Central memory CD8-positive, alpha-beta T cell (primary cell): ENCODE data around the gene PTPRK.

Experiments used
- ATAC-seq: fragments of 150-1000 bp; cut with Tn5 transposase; replicated peaks from 2 replicates; pipeline ENCODE4 v1.10.0; 2022; ENCODE audit warnings: mild to moderate bottlenecking, moderate FRiP score, moderate number of reproducible peaks; ENCODE audit not compliant: poor library complexity, severe bottlenecking; ENCODE audit errors: extremely low read depth
- DNase-seq, 2 donors: peaks; one replicate each; pipeline ENCODE4 v3.0.0; 2021; ENCODE audit warnings: low spot score in 2 of 2
- H3K27ac Mint-ChIP-seq: one replicate; pipeline ENCODE4 v1.8.0; 2022; ENCODE audit warnings: low read depth, mild to moderate bottlenecking, moderate library complexity, mixed read lengths
- H3K27me3 Mint-ChIP-seq: one replicate; pipeline ENCODE4 v1.8.0; 2022; ENCODE audit warnings: mixed read lengths
- H3K36me3 Mint-ChIP-seq: one replicate; pipeline ENCODE4 v1.8.0; 2022; ENCODE audit warnings: mild to moderate bottlenecking, moderate library complexity, mixed read lengths; ENCODE audit not compliant: insufficient read depth
- H3K4me1 Mint-ChIP-seq: one replicate; pipeline ENCODE4 v1.8.0; 2022; ENCODE audit warnings: mixed read lengths
- H3K4me3 Mint-ChIP-seq: one replicate; pipeline ENCODE4 v1.8.0; 2022; ENCODE audit warnings: mild to moderate bottlenecking, moderate library complexity, mixed read lengths
- H3K9me3 Mint-ChIP-seq: one replicate; pipeline ENCODE4 v1.8.0; 2022; ENCODE audit warnings: mixed read lengths

The PTPRK gene

GRCh38 chr6:128511506-128511905 lies 8.9 kb downstream of the PTPRK start:
- peaks cover 75% of the 10 kb centered on the region for H3K27me3 Mint-ChIP-seq
- H3K4me3 Mint-ChIP-seq, result no peak overlapping the region
- no peak for ATAC-seq
- no peaks in the 10 kb centered on the region for H3K9me3 Mint-ChIP-seq
- no peak overlapping the region for H3K27ac Mint-ChIP-seq
- H3K4me1 Mint-ChIP-seq, result no peaks in the 10 kb centered on the region
- peaks cover 3% of the 10 kb centered on the region for H3K36me3 Mint-ChIP-seq
- DNase-seq, result no peak

GRCh38 chr6:128509709-128510108 lies 10.7 kb downstream of the PTPRK start:
- Mint-ChIP-seq H3K27me3 (peaks cover 57% of the 10 kb centered on the region), H3K9me3 (no peaks in the 10 kb centered on the region), H3K36me3 (no peaks in the 10 kb centered on the region), H3K4me3 (no peak overlapping the region), H3K27ac (no peak overlapping the region), H3K4me1 (no peaks in the 10 kb centered on the region)
- ATAC-seq (no peak), DNase-seq (no peak)

GRCh38 chr6:128508588-128509296 lies 11.7 kb downstream of the PTPRK start:
- H3K27ac Mint-ChIP-seq, result no peak overlapping the region

GRCh38 chr6:128507337-128508310 lies 12.8 kb downstream of the PTPRK start:
- Mint-ChIP-seq H3K27ac (no peak overlapping the region), H3K27me3 (peaks cover 48% of the 10 kb centered on the region), H3K36me3 (no peaks in the 10 kb centered on the region), H3K4me1 (no peaks in the 10 kb centered on the region), H3K4me3 (no peak overlapping the region), H3K9me3 (no peaks in the 10 kb centered on the region)
- no peak for ATAC-seq
- DNase-seq, result no peak

More at GRCh38 chr6:128508588-128509296, 11.7 kb downstream of the PTPRK start:
- ATAC-seq (no peak), DNase-seq (no peak)
- Mint-ChIP-seq H3K4me1 (no peaks in the 10 kb centered on the region), H3K27me3 (peaks cover 47% of the 10 kb centered on the region), H3K9me3 (no peaks in the 10 kb centered on the region), H3K4me3 (no peak overlapping the region), H3K36me3 (no peaks in the 10 kb centered on the region)

- Mint-ChIP-seq H3K36me3 (no peaks in the 10 kb centered on the region), H3K27ac (no peak overlapping the region), H3K9me3 (no peaks in the 10 kb centered on the region), H3K4me3 (no peak overlapping the region), H3K27me3 (peaks cover 34% of the 10 kb centered on the region), H3K4me1 (no peaks in the 10 kb centered on the region)
- DNase-seq (no peak), ATAC-seq (no peak)
These were observed 14.8 kb downstream of the PTPRK start for GRCh38 chr6:128505603-128506002.

- Mint-ChIP-seq H3K9me3 (no peaks in the 10 kb centered on the region), H3K27me3 (peaks cover 23% of the 10 kb centered on the region), H3K4me1 (no peaks in the 10 kb centered on the region), H3K27ac (no peak overlapping the region), H3K4me3 (no peak overlapping the region), H3K36me3 (no peaks in the 10 kb centered on the region)
- DNase-seq (no peak), ATAC-seq (no peak)
These were observed 16.3 kb downstream of the PTPRK start for GRCh38 chr6:128504003-128504654.

GRCh38 chr6:128500749-128501600 lies 19.4 kb downstream of the PTPRK start:
- no peak overlapping the region for H3K27ac Mint-ChIP-seq
- DNase-seq, result no peak
- peaks cover 13% of the 10 kb centered on the region for H3K27me3 Mint-ChIP-seq
- no peaks in the 10 kb centered on the region for H3K9me3 Mint-ChIP-seq
- no peak for ATAC-seq
- H3K4me1 Mint-ChIP-seq, result no peaks in the 10 kb centered on the region
- no peak overlapping the region for H3K4me3 Mint-ChIP-seq
- no peaks in the 10 kb centered on the region for H3K36me3 Mint-ChIP-seq

GRCh38 chr6:128500014-128500413 lies 20.4 kb downstream of the PTPRK start:
- Mint-ChIP-seq H3K36me3 (no peaks in the 10 kb centered on the region), H3K4me1 (no peaks in the 10 kb centered on the region), H3K9me3 (no peaks in the 10 kb centered on the region), H3K4me3 (no peak overlapping the region), H3K27me3 (peaks cover 20% of the 10 kb centered on the region), H3K27ac (no peak overlapping the region)
- ATAC-seq, result no peak
- no peak for DNase-seq

GRCh38 chr6:128499079-128499731 lies 21.2 kb downstream of the PTPRK start:
- no peaks in the 10 kb centered on the region for H3K4me1 Mint-ChIP-seq
- no peak for DNase-seq
- peaks cover 20% of the 10 kb centered on the region for H3K27me3 Mint-ChIP-seq
- no peak overlapping the region for H3K27ac Mint-ChIP-seq
- H3K9me3 Mint-ChIP-seq, result no peaks in the 10 kb centered on the region
- H3K4me3 Mint-ChIP-seq, result no peak overlapping the region
- H3K36me3 Mint-ChIP-seq, result no peaks in the 10 kb centered on the region
- ATAC-seq, result no peak

- ATAC-seq, result no peak
- no peaks in the 10 kb centered on the region for H3K9me3 Mint-ChIP-seq
- no peak overlapping the region for H3K4me3 Mint-ChIP-seq
- H3K4me1 Mint-ChIP-seq, result no peaks in the 10 kb centered on the region
- H3K27ac Mint-ChIP-seq, result no peak overlapping the region
- no peaks in the 10 kb centered on the region for H3K36me3 Mint-ChIP-seq
- DNase-seq, result no peak
- peaks cover 24% of the 10 kb centered on the region for H3K27me3 Mint-ChIP-seq
These were observed 22.2 kb downstream of the PTPRK start for GRCh38 chr6:128498234-128498633.

- Mint-ChIP-seq H3K27me3 (peaks cover 43% of the 10 kb centered on the region), H3K36me3 (no peaks in the 10 kb centered on the region), H3K9me3 (no peaks in the 10 kb centered on the region), H3K4me1 (no peaks in the 10 kb centered on the region), H3K4me3 (no peak overlapping the region), H3K27ac (no peak overlapping the region)
- ATAC-seq, result no peak
- no peak for DNase-seq
These were observed 24.7 kb downstream of the PTPRK start for GRCh38 chr6:128495536-128496333.
